ENCODE results near the gene ACTRT3. TPM values are rescaled to one million over a fixed set of nuclear protein-coding genes. Genes with fewer than 3 reads are reported as not detected.
"Not testable (repeated sequence)": the region's sequence is repeated elsewhere in the genome, so short reads cannot be mapped to it uniquely, and the experiment has no call there.

ACTRT3 gene
- total RNA-seq, 2 donors from 2014 or later = 0.30 to 1.4 TPM

DNA sequence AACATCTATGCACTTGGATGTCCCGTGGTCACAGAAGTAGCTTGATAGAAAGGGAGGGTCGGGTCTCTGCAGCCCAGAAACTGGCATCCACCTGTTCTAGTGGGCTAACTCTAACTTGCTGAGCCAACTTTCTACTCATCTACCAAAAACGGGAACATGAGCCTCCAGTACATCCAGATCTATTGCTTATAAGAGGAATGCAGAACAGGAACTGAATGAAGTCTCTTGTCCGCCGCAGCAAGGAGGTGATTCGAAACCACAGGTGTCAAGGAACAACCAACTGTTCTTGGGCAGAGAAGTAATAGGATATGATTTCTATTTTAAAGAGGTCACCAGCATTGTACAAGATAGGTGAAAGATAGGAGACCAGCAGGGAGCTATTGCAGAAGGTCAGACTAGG is 22.4 kb downstream of the ACTRT3 start:
- no peak for DNase-seq (ENCODE audit: low spot score)
- H3K36me3 ChIP-seq = no peaks in the 10 kb centered on the region
- no peaks in the 10 kb centered on the region for H3K27me3 ChIP-seq
- TF ChIP-seq, protein P1, sequence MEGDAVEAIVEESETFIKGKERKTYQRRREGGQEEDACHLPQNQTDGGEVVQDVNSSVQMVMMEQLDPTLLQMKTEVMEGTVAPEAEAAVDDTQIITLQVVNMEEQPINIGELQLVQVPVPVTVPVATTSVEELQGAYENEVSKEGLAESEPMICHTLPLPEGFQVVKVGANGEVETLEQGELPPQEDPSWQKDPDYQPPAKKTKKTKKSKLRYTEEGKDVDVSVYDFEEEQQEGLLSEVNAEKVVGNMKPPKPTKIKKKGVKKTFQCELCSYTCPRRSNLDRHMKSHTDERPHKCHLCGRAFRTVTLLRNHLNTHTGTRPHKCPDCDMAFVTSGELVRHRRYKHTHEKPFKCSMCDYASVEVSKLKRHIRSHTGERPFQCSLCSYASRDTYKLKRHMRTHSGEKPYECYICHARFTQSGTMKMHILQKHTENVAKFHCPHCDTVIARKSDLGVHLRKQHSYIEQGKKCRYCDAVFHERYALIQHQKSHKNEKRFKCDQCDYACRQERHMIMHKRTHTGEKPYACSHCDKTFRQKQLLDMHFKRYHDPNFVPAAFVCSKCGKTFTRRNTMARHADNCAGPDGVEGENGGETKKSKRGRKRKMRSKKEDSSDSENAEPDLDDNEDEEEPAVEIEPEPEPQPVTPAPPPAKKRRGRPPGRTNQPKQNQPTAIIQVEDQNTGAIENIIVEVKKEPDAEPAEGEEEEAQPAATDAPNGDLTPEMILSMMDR (IDR thresholded peaks at IDR 0.05) = no peak
- H3K27ac ChIP-seq = no peak overlapping the region
- no peaks in the 10 kb centered on the region for H3K4me1 ChIP-seq
- no peak overlapping the region for H3K4me3 ChIP-seq
- no peaks in the 10 kb centered on the region for H3K9me3 ChIP-seq

DNA sequence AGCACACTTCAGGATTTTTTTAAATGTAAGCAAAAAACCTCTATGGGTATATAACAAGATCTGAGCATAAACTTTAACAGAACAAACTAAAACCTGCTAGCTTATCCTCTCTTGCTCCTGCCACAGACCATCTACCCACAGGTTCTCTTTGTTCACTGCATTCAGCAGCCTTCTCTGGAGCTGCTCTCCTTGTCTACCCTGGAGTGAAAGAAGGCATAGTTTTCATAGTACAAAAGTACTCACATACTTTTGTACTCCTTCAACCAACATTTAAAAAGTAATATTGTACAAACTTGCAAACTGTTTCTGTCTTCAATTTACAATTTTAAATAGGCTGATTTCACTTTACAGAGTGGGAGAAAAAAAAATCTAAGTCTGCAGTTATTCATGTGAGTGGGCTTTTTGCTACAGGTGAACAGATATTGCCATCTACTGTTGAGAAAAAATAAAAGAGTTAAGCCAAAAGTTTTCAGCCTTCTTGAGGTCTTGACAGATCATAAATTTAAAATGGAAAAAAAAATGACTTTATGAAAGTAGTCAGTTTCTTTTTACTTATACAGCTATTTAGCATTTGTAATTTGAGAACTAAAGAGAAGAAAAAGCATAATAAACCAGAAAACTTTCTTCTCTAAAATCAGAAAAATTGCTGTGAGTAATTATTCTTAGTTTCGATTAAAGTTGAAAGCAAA is 24.9 kb downstream of the ACTRT3 start:
- TF ChIP-seq, protein P1 (IDR thresholded peaks at IDR 0.05) = peak in 1 of 2 donors; percentile 70
- no peak overlapping the region for H3K4me3 ChIP-seq
- no peaks in the 10 kb centered on the region for H3K36me3 ChIP-seq
- H3K27me3 ChIP-seq = no peaks in the 10 kb centered on the region
- H3K4me1 ChIP-seq = no peaks in the 10 kb centered on the region
- H3K27ac ChIP-seq = no peak overlapping the region
- no peak for DNase-seq (ENCODE audit: low spot score)
- no peaks in the 10 kb centered on the region for H3K9me3 ChIP-seq

DNA sequence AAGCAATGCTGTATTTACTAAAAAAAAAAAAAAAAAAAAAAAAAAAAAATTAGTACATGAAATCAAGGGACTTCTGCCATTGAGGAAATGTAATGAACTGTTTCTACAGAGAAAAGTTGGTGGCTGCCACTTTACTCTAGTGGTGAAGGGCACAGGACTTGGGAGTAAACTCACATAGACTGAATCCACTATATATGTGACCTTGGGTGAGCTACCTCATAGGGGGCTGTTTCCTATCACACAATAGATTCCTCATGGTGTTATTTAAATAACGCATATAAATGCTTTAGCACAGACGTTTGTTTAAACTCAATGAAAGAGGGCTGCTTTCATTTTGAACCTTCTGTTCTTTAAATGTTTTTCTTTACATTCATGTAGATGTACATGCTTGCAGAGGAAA is 30.3 kb downstream of the ACTRT3 start:
- Histone ChIP-seq H3K4me3 (no peak overlapping the region), H3K27me3 (no peaks in the 10 kb centered on the region), H3K9me3 (peaks cover 0 to 16% of the 10 kb centered on the region in 2 donors), H3K4me1 (no peaks in the 10 kb centered on the region), H3K27ac (no peak overlapping the region), H3K36me3 (no peaks in the 10 kb centered on the region)
- TF ChIP-seq, protein P1 (IDR thresholded peaks at IDR 0.05) = no peak
- no peak for DNase-seq (ENCODE audit: low spot score)

DNA sequence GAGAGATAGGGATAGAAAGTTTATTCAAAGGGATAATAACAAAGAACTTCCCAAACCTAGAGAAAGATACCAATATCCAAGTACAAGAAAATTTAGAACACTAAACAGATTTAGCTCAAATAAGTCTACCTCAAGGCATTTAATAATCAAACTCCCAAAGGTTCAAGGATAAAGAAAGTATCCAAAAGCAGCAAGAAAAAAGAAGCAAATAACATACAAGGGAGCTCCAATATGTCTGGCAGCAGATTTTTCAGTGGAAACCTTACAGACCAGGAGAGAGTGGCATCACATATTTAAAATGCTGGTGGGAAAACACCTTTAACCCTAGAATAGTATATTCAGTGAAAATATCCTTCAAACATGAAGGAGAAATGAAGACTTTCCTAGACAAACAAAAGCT is 37.5 kb downstream of the ACTRT3 start:
- not testable (repeated sequence) for H3K27me3 ChIP-seq; DNase-seq (ENCODE audit: low spot score); H3K4me1 ChIP-seq; H3K4me3 ChIP-seq; H3K36me3 ChIP-seq; H3K27ac ChIP-seq
- H3K9me3 ChIP-seq = peaks cover 0 to 20% of the 10 kb centered on the region in 2 donors

DNA sequence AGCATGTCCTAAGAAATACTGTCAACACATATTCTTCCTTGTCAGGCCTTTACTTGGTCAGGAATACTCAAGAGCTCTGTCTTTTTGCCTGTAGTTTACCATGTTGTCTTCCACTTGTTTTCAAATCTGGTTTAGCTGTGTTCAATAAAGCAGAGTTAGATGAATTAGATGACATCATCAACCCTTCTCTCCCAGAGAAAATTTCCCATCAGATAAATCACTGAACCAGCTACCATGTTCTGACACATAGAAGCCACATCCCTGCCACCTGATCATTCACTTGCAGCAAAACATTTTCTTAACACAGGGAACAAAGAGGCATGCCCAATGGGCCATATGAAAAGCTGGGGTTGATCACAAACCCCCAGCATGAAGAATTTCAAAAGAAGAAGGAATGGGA is 46.6 kb downstream of the ACTRT3 start:
- TF ChIP-seq, protein P1 (IDR thresholded peaks at IDR 0.05) = no peak
- no peak overlapping the region for H3K27ac ChIP-seq
- H3K4me1 ChIP-seq = no peaks in the 10 kb centered on the region
- no peak overlapping the region for H3K4me3 ChIP-seq
- DNase-seq (ENCODE audit: low spot score) = no peak
- H3K27me3 ChIP-seq = no peaks in the 10 kb centered on the region
- H3K9me3 ChIP-seq = no peaks in the 10 kb centered on the region
- H3K36me3 ChIP-seq = no peaks in the 10 kb centered on the region

DNA sequence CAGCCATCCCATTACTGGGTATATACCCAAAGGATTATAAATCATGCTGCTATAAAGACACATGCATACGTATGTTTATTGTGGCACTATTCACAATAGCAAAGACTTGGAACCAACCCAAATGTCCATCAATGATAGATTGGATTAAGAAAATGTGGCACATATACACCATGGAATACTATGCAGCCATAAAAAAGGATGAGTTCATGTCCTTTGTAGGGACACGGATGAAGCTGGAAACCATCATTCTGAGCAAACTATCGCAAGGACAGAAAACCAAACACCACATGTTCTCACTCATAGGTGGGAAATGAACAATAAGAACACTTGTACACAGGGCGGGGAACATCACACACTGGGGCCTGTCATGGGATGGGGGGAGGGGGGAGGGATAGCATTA is 50.9 kb downstream of the ACTRT3 start:
- H3K36me3 ChIP-seq; H3K9me3 ChIP-seq; DNase-seq (ENCODE audit: low spot score); H3K4me3 ChIP-seq; H3K4me1 ChIP-seq; H3K27ac ChIP-seq; H3K27me3 ChIP-seq: not testable (repeated sequence)

Other genes starting within 250 kb of the ACTRT3 start
- gene MECOM, start 105.8 kb downstream of the ACTRT3 start, total RNA-seq = 10 to 100 TPM; 11.1 to 17.6 TPM
- 10 to 100 TPM; 53.6 to 61.6 TPM for gene TERC, start 4.5 kb downstream of the ACTRT3 start, total RNA-seq
- 10 to 100 TPM; 10.2 to 11.2 TPM for gene MYNN, start 3.8 kb upstream of the ACTRT3 start, total RNA-seq
- gene LRRIQ4, start 43.3 kb upstream of the ACTRT3 start, total RNA-seq = under 1 TPM in 1 of 2 donors, not detected in 1; 0.43 TPM
- 1 to 10 TPM; 2.9 to 3.3 TPM for gene LRRC34, start 43.3 kb upstream of the ACTRT3 start, total RNA-seq
- not detected for gene LRRC31, start 100.4 kb upstream of the ACTRT3 start, total RNA-seq
- not detected for gene SAMD7, start 142.0 kb upstream of the ACTRT3 start, total RNA-seq
- 10 to 100 TPM; 29.5 to 31.2 TPM for gene SEC62, start 197.2 kb upstream of the ACTRT3 start, total RNA-seq